A549 (cell line): ENCODE measurements around the gene FAM227B.

Experiments
- EP300 ChIP-seq, 2 experiments: fragments of >200 bp; sonication (Bioruptor Twin); formaldehyde crosslinking; IDR thresholded peaks; 2 replicates in 1 of 2; 3 replicates in 1 of 2; pipeline ENCODE4 v1.6.1; 2016 to 2017
- JUN ChIP-seq, 2 experiments: fragments of >200 bp; sonication (Bioruptor Twin); formaldehyde crosslinking; IDR thresholded peaks; 2 replicates in 1 of 2; 3 replicates in 1 of 2; pipeline ENCODE4 v1.6.1; 2016 to 2017
- JUNB ChIP-seq: fragments of >200 bp; sonication (Bioruptor Twin); formaldehyde crosslinking; IDR thresholded peaks from 2 replicates; pipeline ENCODE4 v1.6.1; 2016
- NR3C1 ChIP-seq: fragments of >200 bp; sonication (Bioruptor Twin); formaldehyde crosslinking; IDR thresholded peaks from 3 replicates; pipeline ENCODE4 v1.6.1; 2017
- POLR2A ChIP-seq: IDR thresholded peaks from 2 replicates; pipeline ENCODE4 v1.6.1; 2012; ENCODE audit warnings: mild to moderate bottlenecking, low read length
- POLR2AphosphoS2 ChIP-seq: conservative IDR thresholded peaks from 2 replicates; pipeline ENCODE4 v1.6.1; 2012; ENCODE audit warnings: low read length, improper control_type of control experiment, inconsistent platforms
- TF ChIP-seq, protein P1 (sequence below): fragments of 200-600 bp; sonication (generic); IDR thresholded peaks from 2 replicates; pipeline ENCODE4 v1.6.1; 2016; ENCODE audit warnings: antibody characterized with exemption, mild to moderate bottlenecking, moderate library complexity
- TF ChIP-seq, protein P2 (sequence below): fragments of >200 bp; sonication (Bioruptor Twin); formaldehyde crosslinking; IDR thresholded peaks from 3 replicates; pipeline ENCODE4 v1.5.1; 2016

DNA sequence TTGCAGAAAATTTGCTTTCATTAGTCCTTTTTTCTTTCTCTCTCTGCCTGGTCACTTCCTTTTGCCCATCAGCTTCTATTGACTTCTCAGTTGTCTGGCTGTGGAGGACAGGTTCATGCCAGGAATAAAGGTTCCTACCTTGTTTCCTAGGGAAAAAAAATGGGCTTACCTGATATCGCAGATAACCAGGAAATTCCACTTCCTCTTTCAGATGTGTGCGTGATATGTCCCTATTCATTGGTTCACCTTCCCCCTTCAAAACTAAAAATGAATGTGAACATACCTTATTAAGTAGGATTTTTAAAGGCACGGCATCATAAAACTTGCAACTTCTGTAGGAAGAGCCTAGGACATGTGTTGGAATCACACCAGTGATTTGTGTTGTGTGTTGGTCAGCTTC lies 317.6 kb downstream of the FAM227B start:
- TF ChIP-seq, protein P1, sequence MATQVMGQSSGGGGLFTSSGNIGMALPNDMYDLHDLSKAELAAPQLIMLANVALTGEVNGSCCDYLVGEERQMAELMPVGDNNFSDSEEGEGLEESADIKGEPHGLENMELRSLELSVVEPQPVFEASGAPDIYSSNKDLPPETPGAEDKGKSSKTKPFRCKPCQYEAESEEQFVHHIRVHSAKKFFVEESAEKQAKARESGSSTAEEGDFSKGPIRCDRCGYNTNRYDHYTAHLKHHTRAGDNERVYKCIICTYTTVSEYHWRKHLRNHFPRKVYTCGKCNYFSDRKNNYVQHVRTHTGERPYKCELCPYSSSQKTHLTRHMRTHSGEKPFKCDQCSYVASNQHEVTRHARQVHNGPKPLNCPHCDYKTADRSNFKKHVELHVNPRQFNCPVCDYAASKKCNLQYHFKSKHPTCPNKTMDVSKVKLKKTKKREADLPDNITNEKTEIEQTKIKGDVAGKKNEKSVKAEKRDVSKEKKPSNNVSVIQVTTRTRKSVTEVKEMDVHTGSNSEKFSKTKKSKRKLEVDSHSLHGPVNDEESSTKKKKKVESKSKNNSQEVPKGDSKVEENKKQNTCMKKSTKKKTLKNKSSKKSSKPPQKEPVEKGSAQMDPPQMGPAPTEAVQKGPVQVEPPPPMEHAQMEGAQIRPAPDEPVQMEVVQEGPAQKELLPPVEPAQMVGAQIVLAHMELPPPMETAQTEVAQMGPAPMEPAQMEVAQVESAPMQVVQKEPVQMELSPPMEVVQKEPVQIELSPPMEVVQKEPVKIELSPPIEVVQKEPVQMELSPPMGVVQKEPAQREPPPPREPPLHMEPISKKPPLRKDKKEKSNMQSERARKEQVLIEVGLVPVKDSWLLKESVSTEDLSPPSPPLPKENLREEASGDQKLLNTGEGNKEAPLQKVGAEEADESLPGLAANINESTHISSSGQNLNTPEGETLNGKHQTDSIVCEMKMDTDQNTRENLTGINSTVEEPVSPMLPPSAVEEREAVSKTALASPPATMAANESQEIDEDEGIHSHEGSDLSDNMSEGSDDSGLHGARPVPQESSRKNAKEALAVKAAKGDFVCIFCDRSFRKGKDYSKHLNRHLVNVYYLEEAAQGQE, result no peak
- TF ChIP-seq POLR2AphosphoS2 (no peak), JUN (IDR thresholded peaks at IDR 0.05) (no peak), JUNB (no peak), NR3C1 (no peak), POLR2A (no peak), EP300 (IDR thresholded peaks at IDR 0.05) (no peak)
- TF ChIP-seq, protein P2, sequence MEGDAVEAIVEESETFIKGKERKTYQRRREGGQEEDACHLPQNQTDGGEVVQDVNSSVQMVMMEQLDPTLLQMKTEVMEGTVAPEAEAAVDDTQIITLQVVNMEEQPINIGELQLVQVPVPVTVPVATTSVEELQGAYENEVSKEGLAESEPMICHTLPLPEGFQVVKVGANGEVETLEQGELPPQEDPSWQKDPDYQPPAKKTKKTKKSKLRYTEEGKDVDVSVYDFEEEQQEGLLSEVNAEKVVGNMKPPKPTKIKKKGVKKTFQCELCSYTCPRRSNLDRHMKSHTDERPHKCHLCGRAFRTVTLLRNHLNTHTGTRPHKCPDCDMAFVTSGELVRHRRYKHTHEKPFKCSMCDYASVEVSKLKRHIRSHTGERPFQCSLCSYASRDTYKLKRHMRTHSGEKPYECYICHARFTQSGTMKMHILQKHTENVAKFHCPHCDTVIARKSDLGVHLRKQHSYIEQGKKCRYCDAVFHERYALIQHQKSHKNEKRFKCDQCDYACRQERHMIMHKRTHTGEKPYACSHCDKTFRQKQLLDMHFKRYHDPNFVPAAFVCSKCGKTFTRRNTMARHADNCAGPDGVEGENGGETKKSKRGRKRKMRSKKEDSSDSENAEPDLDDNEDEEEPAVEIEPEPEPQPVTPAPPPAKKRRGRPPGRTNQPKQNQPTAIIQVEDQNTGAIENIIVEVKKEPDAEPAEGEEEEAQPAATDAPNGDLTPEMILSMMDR, result no peak
